Measurements from ENCODE around the gene TTC6.

TTC6 gene, protein sequence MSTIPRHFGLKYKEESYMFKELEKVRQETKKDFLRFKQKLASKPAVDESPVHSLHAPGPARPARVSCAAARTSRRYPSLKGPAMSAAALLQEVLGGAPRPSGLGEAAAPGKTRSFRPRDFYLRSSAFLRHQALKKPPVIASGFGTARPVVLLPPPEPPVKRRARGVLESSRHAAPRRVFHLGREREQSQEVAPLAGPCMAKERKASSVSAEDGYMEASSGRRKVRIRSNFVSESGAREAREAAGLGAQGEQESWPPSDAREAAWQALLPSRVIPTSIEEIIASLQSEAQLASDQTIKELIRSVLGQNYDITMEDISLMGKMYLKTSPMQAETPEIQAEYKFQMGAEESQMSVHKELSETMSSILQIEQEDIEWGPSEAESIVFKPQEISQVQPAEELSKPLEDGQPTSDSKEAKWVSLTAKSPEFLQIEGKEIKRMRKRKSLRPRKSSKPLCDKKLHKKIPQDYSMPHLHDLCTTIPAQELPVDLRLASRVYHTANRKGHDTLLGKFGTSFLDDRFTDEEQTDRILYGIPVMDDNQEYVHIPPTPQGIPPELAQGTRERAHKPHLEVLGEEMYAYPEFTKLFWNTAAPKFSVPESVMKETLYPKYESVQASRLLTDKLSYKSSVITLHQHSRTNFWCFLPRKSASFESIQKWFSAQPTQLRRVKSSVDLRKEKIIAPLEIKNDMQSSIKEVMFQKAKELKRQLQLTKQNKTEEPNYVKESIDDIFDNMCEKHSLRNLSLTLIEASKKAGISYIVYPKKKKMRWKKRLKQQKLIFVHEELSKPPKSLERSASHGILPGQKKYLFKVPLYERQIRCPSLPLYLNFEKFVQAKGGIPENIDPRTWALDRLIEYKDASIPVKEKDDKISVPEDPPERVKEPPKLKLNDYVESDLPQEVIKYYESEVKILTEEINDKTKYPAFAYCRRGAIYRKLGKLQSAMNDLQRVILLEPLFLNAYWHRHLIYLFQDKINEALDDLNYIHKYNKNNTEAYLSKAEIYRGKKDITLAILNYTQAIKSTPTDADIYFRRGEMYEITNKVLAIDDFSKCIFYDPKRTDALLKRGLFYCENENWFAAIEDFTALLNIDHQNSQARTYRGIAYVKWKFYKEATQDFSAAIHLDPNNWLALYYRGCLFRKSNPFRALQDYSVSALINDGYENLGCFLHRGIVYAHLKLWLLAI (N-terminal part only)

GRCh38 chr14:37594971-37595808 is at the start of gene TTC6, which contains the start of gene FOXA1:
TSS of gene TTC6 (plus strand) at chr14:37595629. CDS start at chr14:37622065, 26,436 bp downstream.
TSS of gene FOXA1 (minus strand) at chr14:37595249. CDS start at chr14:37594972, 277 bp downstream.
- peak; percentile 30 for DNase-seq
- peak within 1 kb of the TSS; percentile 43 for H3K4me3 ChIP-seq (ENCODE audit: low read depth, low read length)
- peaks cover 91% of the 10 kb centered on the region for H3K27me3 ChIP-seq (ENCODE audit: insufficient read depth, low read depth, severe bottlenecking)
- H3K36me3 ChIP-seq: no peaks in the 10 kb centered on the region; the same call in 1 of the 2 replicates
- no peak for TF ChIP-seq CTCF (IDR thresholded peaks at IDR 0.05; ENCODE audit: low read depth, low read length)
- H3K27ac ChIP-seq: peak within 1 kb of the TSS; percentile 53
- H3K9me3 ChIP-seq (ENCODE audit: severe bottlenecking): peaks cover 6% of the 10 kb centered on the region

- no peak for TF ChIP-seq CTCF (IDR thresholded peaks at IDR 0.05; ENCODE audit: low read depth, low read length)
- no peak for DNase-seq
- Histone ChIP-seq H3K9me3 (ENCODE audit: severe bottlenecking) (no peaks in the 10 kb centered on the region), H3K4me3 (ENCODE audit: low read depth, low read length) (no peak overlapping the region), H3K36me3 (no peaks in the 10 kb centered on the region), H3K27me3 (ENCODE audit: insufficient read depth, low read depth, severe bottlenecking) (no peaks in the 10 kb centered on the region), H3K27ac (no peak overlapping the region)
Measured at GRCh38 chr14:37546621-37547447, 48.6 kb upstream of the TTC6 start.

GRCh38 chr14:37550511-37550910 is 44.9 kb upstream of the TTC6 start:
- Histone ChIP-seq H3K4me3 (ENCODE audit: low read depth, low read length) (no peak overlapping the region), H3K27me3 (ENCODE audit: insufficient read depth, low read depth, severe bottlenecking) (no peaks in the 10 kb centered on the region), H3K36me3 (no peaks in the 10 kb centered on the region), H3K9me3 (ENCODE audit: severe bottlenecking) (no peaks in the 10 kb centered on the region), H3K27ac (no peak overlapping the region)
- no peak for TF ChIP-seq CTCF (IDR thresholded peaks at IDR 0.05; ENCODE audit: low read depth, low read length)
- no peak for DNase-seq

- no peaks in the 10 kb centered on the region for H3K36me3 ChIP-seq
- no peaks in the 10 kb centered on the region for H3K27me3 ChIP-seq (ENCODE audit: insufficient read depth, low read depth, severe bottlenecking)
- no peak for DNase-seq
Measured at GRCh38 chr14:37551119-37551518, 44.3 kb upstream of the TTC6 start.

More at GRCh38 chr14:37551119-37551518, 44.3 kb upstream of the TTC6 start:
- no peak overlapping the region for H3K4me3 ChIP-seq (ENCODE audit: low read depth, low read length)
- H3K9me3 ChIP-seq (ENCODE audit: severe bottlenecking): no peaks in the 10 kb centered on the region
- no peak for TF ChIP-seq CTCF (IDR thresholded peaks at IDR 0.05; ENCODE audit: low read depth, low read length)
- H3K27ac ChIP-seq: no peak overlapping the region
